ENCODE results near the gene TBC1D30. TPM values are rescaled to one million over a fixed set of nuclear protein-coding genes. Genes with fewer than 3 reads are reported as not detected.

TBC1D30 gene
- total RNA-seq, 1 experiment from 2014 or later, result 21.4 TPM

- H3K4me3 Mint-ChIP-seq (ENCODE audit: low read depth, unreplicated experiment), result no peak overlapping the region
- no peak overlapping the region for H3K27ac Mint-ChIP-seq (ENCODE audit: unreplicated experiment)
- TF ChIP-seq CTCF (IDR thresholded peaks at IDR 0.05; ENCODE audit: unreplicated experiment), result no peak
- peaks cover 5% of the 10 kb centered on the region for H3K4me1 Mint-ChIP-seq (ENCODE audit: low read depth, unreplicated experiment)
- BruUV-seq (replicated peaks), result no TSS peak
- CTCF ChIA-PET, result no interaction called here
- intact Hi-C loops (cut with micrococcal nuclease; ENCODE audit: unreplicated experiment), result no loop called here
- H3K9me3 Mint-ChIP-seq (ENCODE audit: low read depth, unreplicated experiment), result no peaks in the 10 kb centered on the region
- no peaks in the 10 kb centered on the region for H3K36me3 Mint-ChIP-seq (ENCODE audit: insufficient read depth, unreplicated experiment)
- no peak for DNase-seq
- no peaks in the 10 kb centered on the region for H3K27me3 Mint-ChIP-seq (ENCODE audit: unreplicated experiment)
Observed at GRCh38 chr12:64923536-64923935, 99.1 kb downstream of the TBC1D30 start.

Other genes starting within 250 kb of the TBC1D30 start
- 162 and 179 TPM in 2 replicates for gene RASSF3, start 214.2 kb upstream of the TBC1D30 start, total RNA-seq (2022)
- 85.1 and 93.5 TPM in 2 replicates for gene GNS, start 65.2 kb upstream of the TBC1D30 start, total RNA-seq (2022)

Data from Calu3 (cell line).